Measurements from ENCODE around the gene LINC01488.

Gene LINC01488

DNA sequence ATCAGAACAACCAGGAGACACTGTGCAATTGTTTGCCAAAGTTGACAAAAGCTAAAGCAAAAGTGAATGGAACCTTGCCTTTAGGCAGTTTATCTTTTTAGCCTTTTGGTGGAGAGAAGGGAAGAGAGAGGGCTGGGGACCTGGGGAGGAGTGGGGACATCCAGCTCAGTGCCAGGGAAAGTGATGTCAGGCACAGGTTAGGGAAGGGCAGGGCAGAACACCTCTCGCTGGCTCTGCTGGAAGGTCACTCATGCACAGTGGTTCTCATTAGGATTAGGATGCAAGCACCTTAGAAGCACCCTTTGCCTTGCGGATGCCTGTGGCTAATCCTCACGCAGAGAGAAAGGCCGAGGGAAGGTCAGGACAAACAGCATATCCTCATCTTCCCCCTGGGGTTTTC lies 14.3 kb upstream of the LINC01488 start:
- Histone ChIP-seq H3K9me3 (ENCODE audit: insufficient read depth, low read length) (no peaks in the 10 kb centered on the region), H3K27me3 (ENCODE audit: low read length) (no peaks in the 10 kb centered on the region), H3F3A (ENCODE audit: insufficient read depth) (no peaks in the 10 kb centered on the region), H3K4me3 (ENCODE audit: insufficient read depth, low read length, poor library complexity, severe bottlenecking) (no peak overlapping the region), H4K20me1 (ENCODE audit: low read depth, low read length) (no peaks in the 10 kb centered on the region), H3K9ac (ENCODE audit: low read length) (no peak overlapping the region), H3K27ac (ENCODE audit: low read depth, low read length) (no peak overlapping the region), H3K9me2 (replicated peaks; ENCODE audit: insufficient read depth, low read length) (no peaks in the 10 kb centered on the region), H3K79me2 (ENCODE audit: insufficient read depth, low read length) (no peaks in the 10 kb centered on the region), H3K4me2 (ENCODE audit: low read depth, low read length, poor library complexity, severe bottlenecking) (no peak overlapping the region), H2AFZ (ENCODE audit: low read depth, low read length, severe bottlenecking) (no peak overlapping the region), H3K36me3 (ENCODE audit: low read length) (no peaks in the 10 kb centered on the region)
- no peak for TF ChIP-seq EZH2phosphoT487 (conservative IDR thresholded peaks at IDR 0.05; ENCODE audit: low read length)
- TF ChIP-seq, protein P1, sequence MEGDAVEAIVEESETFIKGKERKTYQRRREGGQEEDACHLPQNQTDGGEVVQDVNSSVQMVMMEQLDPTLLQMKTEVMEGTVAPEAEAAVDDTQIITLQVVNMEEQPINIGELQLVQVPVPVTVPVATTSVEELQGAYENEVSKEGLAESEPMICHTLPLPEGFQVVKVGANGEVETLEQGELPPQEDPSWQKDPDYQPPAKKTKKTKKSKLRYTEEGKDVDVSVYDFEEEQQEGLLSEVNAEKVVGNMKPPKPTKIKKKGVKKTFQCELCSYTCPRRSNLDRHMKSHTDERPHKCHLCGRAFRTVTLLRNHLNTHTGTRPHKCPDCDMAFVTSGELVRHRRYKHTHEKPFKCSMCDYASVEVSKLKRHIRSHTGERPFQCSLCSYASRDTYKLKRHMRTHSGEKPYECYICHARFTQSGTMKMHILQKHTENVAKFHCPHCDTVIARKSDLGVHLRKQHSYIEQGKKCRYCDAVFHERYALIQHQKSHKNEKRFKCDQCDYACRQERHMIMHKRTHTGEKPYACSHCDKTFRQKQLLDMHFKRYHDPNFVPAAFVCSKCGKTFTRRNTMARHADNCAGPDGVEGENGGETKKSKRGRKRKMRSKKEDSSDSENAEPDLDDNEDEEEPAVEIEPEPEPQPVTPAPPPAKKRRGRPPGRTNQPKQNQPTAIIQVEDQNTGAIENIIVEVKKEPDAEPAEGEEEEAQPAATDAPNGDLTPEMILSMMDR (IDR thresholded peaks at IDR 0.05; ENCODE audit: insufficient read depth, low read length, poor library complexity, severe bottlenecking), result no peak

DNA sequence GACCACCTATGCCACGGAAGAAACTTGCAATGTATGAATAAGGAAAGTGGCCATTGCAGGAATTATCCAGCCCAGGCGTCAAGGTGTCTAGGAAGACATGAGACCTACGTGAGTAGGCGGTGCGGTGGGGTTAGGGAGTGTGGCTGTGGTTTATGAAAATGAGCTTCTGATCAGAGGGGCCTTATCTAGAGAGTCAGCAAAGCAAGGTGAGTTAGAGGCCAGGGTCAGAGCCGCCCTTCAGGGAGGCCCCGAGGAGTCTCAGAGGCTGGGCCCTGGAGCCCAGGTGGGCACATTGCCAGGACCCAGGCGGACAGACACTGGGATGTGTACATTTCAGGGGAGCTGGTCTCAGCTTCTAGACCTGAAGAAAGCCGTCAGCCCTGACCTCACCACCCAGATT lies 13.8 kb upstream of the LINC01488 start:
- H3K27me3 ChIP-seq (ENCODE audit: low read length), result no peaks in the 10 kb centered on the region
- no peaks in the 10 kb centered on the region for H3F3A ChIP-seq (ENCODE audit: insufficient read depth)
- no peak overlapping the region for H2AFZ ChIP-seq (ENCODE audit: low read depth, low read length, severe bottlenecking)
- H3K4me3 ChIP-seq (ENCODE audit: insufficient read depth, low read length, poor library complexity, severe bottlenecking), result no peak overlapping the region
- no peaks in the 10 kb centered on the region for H3K9me2 ChIP-seq (replicated peaks; ENCODE audit: insufficient read depth, low read length)
- no peaks in the 10 kb centered on the region for H3K9me3 ChIP-seq (ENCODE audit: insufficient read depth, low read length)
- H3K36me3 ChIP-seq (ENCODE audit: low read length), result no peaks in the 10 kb centered on the region
- H3K9ac ChIP-seq (ENCODE audit: low read length), result no peak overlapping the region
- no peaks in the 10 kb centered on the region for H4K20me1 ChIP-seq (ENCODE audit: low read depth, low read length)
- no peak overlapping the region for H3K27ac ChIP-seq (ENCODE audit: low read depth, low read length)
- no peak overlapping the region for H3K4me2 ChIP-seq (ENCODE audit: low read depth, low read length, poor library complexity, severe bottlenecking)
- no peak for TF ChIP-seq EZH2phosphoT487 (conservative IDR thresholded peaks at IDR 0.05; ENCODE audit: low read length)
- TF ChIP-seq, protein P1 (IDR thresholded peaks at IDR 0.05; ENCODE audit: insufficient read depth, low read length, poor library complexity, severe bottlenecking), result no peak
- no peaks in the 10 kb centered on the region for H3K79me2 ChIP-seq (ENCODE audit: insufficient read depth, low read length)

DNA sequence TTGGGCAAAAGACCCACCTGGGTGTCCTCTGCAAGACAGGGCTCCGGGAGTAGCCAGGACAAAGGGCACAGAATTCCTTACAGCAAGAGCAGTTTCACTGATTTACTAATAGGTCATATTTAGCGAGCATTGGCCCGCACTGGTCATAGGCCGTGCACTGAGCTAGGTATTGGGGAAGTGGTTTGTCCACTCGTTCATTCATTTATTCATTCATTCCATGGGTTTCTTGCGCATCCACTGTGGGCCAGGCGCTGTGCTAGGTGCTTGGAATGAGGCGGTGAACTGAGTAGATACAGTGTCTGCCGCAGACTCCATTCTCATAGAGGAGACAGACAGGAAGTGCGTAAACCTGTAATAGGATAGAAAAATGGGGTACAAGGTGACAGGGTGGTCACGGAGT lies 13.2 kb upstream of the LINC01488 start:
- TF ChIP-seq, protein P1 (IDR thresholded peaks at IDR 0.05; ENCODE audit: insufficient read depth, low read length, poor library complexity, severe bottlenecking), result no peak
- TF ChIP-seq EZH2phosphoT487 (conservative IDR thresholded peaks at IDR 0.05; ENCODE audit: low read length), result no peak
- H3K9me3 ChIP-seq (ENCODE audit: insufficient read depth, low read length), result no peaks in the 10 kb centered on the region

More for the DNA sequence above, 13.2 kb upstream of the LINC01488 start:
- H3K4me3 ChIP-seq (ENCODE audit: insufficient read depth, low read length, poor library complexity, severe bottlenecking), result no peak overlapping the region
- H3K9ac ChIP-seq (ENCODE audit: low read length), result no peak overlapping the region
- no peaks in the 10 kb centered on the region for H3K9me2 ChIP-seq (replicated peaks; ENCODE audit: insufficient read depth, low read length)
- H3K36me3 ChIP-seq (ENCODE audit: low read length), result no peaks in the 10 kb centered on the region
- H3K27me3 ChIP-seq (ENCODE audit: low read length), result no peaks in the 10 kb centered on the region
- no peaks in the 10 kb centered on the region for H3F3A ChIP-seq (ENCODE audit: insufficient read depth)
- no peak overlapping the region for H2AFZ ChIP-seq (ENCODE audit: low read depth, low read length, severe bottlenecking)
- H3K79me2 ChIP-seq (ENCODE audit: insufficient read depth, low read length), result no peaks in the 10 kb centered on the region
- H3K4me2 ChIP-seq (ENCODE audit: low read depth, low read length, poor library complexity, severe bottlenecking), result no peak overlapping the region
- H3K27ac ChIP-seq (ENCODE audit: low read depth, low read length), result no peak overlapping the region
- H4K20me1 ChIP-seq (ENCODE audit: low read depth, low read length), result no peaks in the 10 kb centered on the region

All from SU-DHL-6 (cell line).